GM12874 (cell line): Measurements from ENCODE around the gene FOLR1.

ENCODE experiments used
- CTCF ChIP-seq: IDR thresholded peaks from 2 replicates; pipeline ENCODE4 v1.5.1; 2011; ENCODE audit warnings: low read depth, mild to moderate bottlenecking, control low read depth, low read length, moderate library complexity; ENCODE audit not compliant: insufficient read depth

Gene FOLR1

GRCh38 chr11:72244361-72245262 is 52.7 kb downstream of the FOLR1 start:
- TF ChIP-seq CTCF, result no peak

- TF ChIP-seq CTCF, result no peak
Observed at GRCh38 chr11:72245263-72245816, 53.4 kb downstream of the FOLR1 start.
